Neural cell (in vitro differentiated cells): ENCODE data around the gene S100A8. TPM values are rescaled to one million over a fixed set of nuclear protein-coding genes. Genes with fewer than 3 reads are reported as not detected.

ENCODE experiments used
- H2AFZ ChIP-seq: fragments of 200-600, 300-800 bp; sonication (generic), shearing (Covaris generic); 2 replicates; pipeline ENCODE4 v1.6.0; 2014; ENCODE audit warnings: low read depth, mild to moderate bottlenecking, antibody characterized with exemption, low read length, moderate library complexity
- H3F3A ChIP-seq: fragments of 200-600 bp; shearing (Covaris generic); 2 replicates; pipeline ENCODE4 v1.6.1; 2016; ENCODE audit warnings: mild to moderate bottlenecking, moderate library complexity, mixed read lengths, antibody characterized with exemption, low read length; ENCODE audit not compliant: insufficient read depth, poor library complexity, severe bottlenecking
- H3K27ac ChIP-seq: fragments of 200-600, 300-800 bp; sonication (generic), shearing (Covaris generic); 2 replicates; pipeline ENCODE4 v1.5.1; 2014; ENCODE audit warnings: mild to moderate bottlenecking, low read length, moderate library complexity
- H3K27me3 ChIP-seq: fragments of 300-800, 200-600 bp; sonication (generic), shearing (Covaris generic); 2 replicates; pipeline ENCODE4 v1.6.0; 2014; ENCODE audit warnings: mild to moderate bottlenecking, low read depth, low read length, moderate library complexity; ENCODE audit not compliant: insufficient read depth
- H3K36me3 ChIP-seq: fragments of 300-800, 200-600 bp; sonication (generic), shearing (Covaris generic); 2 replicates; pipeline ENCODE4 v1.5.1; 2014; ENCODE audit warnings: mild to moderate bottlenecking, antibody characterized with exemption, low read length, moderate library complexity; ENCODE audit not compliant: insufficient read depth
- H3K4me2 ChIP-seq: fragments of 300-800, 200-600 bp; sonication (generic), shearing (Covaris generic); 2 replicates; pipeline ENCODE4 v1.6.0; 2014; ENCODE audit warnings: mild to moderate bottlenecking, low read length
- H3K4me3 ChIP-seq: fragments of 300-800, 200-600 bp; sonication (generic), shearing (Covaris generic); 2 replicates; pipeline ENCODE4 v1.5.1; 2014; ENCODE audit warnings: mild to moderate bottlenecking, low read length, moderate library complexity
- H3K79me2 ChIP-seq: fragments of 200-600 bp; shearing (Covaris generic); replicated peaks from 2 replicates; pipeline ENCODE4 v1.6.0; 2014; ENCODE audit warnings: mild to moderate bottlenecking, low read length, moderate library complexity; ENCODE audit not compliant: insufficient read depth
- H3K9ac ChIP-seq: fragments of 300-800, 200-600 bp; sonication (generic), shearing (Covaris generic); 2 replicates; pipeline ENCODE4 v1.6.1; 2016; ENCODE audit warnings: mild to moderate bottlenecking, low read length, mixed read lengths
- H3K9me2 ChIP-seq: fragments of 200-600 bp; shearing (Covaris generic); 2 replicates; pipeline ENCODE4 v1.6.1; 2016; ENCODE audit warnings: mild to moderate bottlenecking, low read length, mixed read lengths; ENCODE audit not compliant: insufficient read depth
- H3K9me3 ChIP-seq: fragments of 200-600, 300-800 bp; sonication (generic), shearing (Covaris generic); 2 replicates; pipeline ENCODE4 v1.6.1; 2016; ENCODE audit warnings: mild to moderate bottlenecking, mixed run types, low read length, moderate library complexity, mixed read lengths
- H4K20me1 ChIP-seq: fragments of 200-600 bp; shearing (Covaris generic); 2 replicates; pipeline ENCODE4 v1.6.1; 2016; ENCODE audit warnings: mild to moderate bottlenecking, mixed run types; ENCODE audit not compliant: insufficient read depth
- CTCF ChIP-seq: fragments of 450-650 bp; IDR thresholded peaks from 2 replicates; pipeline ENCODE4 v1.5.1; 2014; ENCODE audit warnings: antibody characterized with exemption, mild to moderate bottlenecking, moderate library complexity; ENCODE audit not compliant: poor library complexity, severe bottlenecking
- EP300 ChIP-seq: fragments of 450-650 bp; conservative IDR thresholded peaks from 2 replicates; pipeline ENCODE4 v1.6.1; 2014; ENCODE audit warnings: antibody characterized with exemption, mild to moderate bottlenecking, moderate library complexity; ENCODE audit not compliant: poor library complexity, severe bottlenecking
- EZH2 ChIP-seq: fragments of 200-600, 300-800 bp; shearing (Covaris generic), sonication (generic); IDR thresholded peaks from 2 replicates; pipeline ENCODE4 v1.6.1; 2014; ENCODE audit warnings: antibody characterized with exemption, low read length, borderline replicate concordance, mild to moderate bottlenecking; ENCODE audit not compliant: insufficient read depth, poor library complexity, severe bottlenecking
- MXI1 ChIP-seq: fragments of 450-650 bp; conservative IDR thresholded peaks from 2 replicates; pipeline ENCODE4 v1.6.1; 2014; ENCODE audit warnings: antibody characterized with exemption, mild to moderate bottlenecking; ENCODE audit not compliant: poor library complexity, severe bottlenecking
- POLR2AphosphoS5 ChIP-seq: IDR thresholded peaks from 2 replicates; pipeline ENCODE4 v1.6.1; 2012
- RAD21 ChIP-seq: fragments of 450-650 bp; conservative IDR thresholded peaks from 2 replicates; pipeline ENCODE4 v1.6.1; 2014; ENCODE audit warnings: antibody characterized with exemption, mild to moderate bottlenecking, moderate library complexity
- REST ChIP-seq: IDR thresholded peaks from 2 replicates; pipeline ENCODE4 v1.6.1; 2012; ENCODE audit warnings: borderline replicate concordance
- SMC3 ChIP-seq: fragments of 450-650 bp; conservative IDR thresholded peaks from 2 replicates; pipeline ENCODE4 v1.6.1; 2014; ENCODE audit warnings: antibody characterized with exemption, mild to moderate bottlenecking, moderate library complexity; ENCODE audit not compliant: poor library complexity
- TAF1 ChIP-seq: IDR thresholded peaks from 2 replicates; pipeline ENCODE4 v1.6.1; 2012; ENCODE audit warnings: low read depth
- polyA plus RNA-seq: library from polyadenylated mRNA; depleted of rRNA; stranded (reverse); fragments of >200 nt; gene quantifications from 2 replicates; pipeline ENCODE4 v1.2.3, GENCODE V29; 2014

Gene S100A8
- polyA plus RNA-seq, 1 donor from 2014 or later, result not detected

- H3K9me3 ChIP-seq, result no peaks in the 10 kb centered on the region
- H4K20me1 ChIP-seq, result no peaks in the 10 kb centered on the region
- no peak overlapping the region for H3K4me3 ChIP-seq
- no peak overlapping the region for H2AFZ ChIP-seq
- H3K9me2 ChIP-seq, result no peaks in the 10 kb centered on the region
- H3K79me2 ChIP-seq, result no peaks in the 10 kb centered on the region
- no peaks in the 10 kb centered on the region for H3K36me3 ChIP-seq
- H3F3A ChIP-seq, result no peaks in the 10 kb centered on the region
- no peak overlapping the region for H3K9ac ChIP-seq
- no peak overlapping the region for H3K27ac ChIP-seq
- H3K27me3 ChIP-seq, result no peaks in the 10 kb centered on the region
- H3K4me2 ChIP-seq, result no peak overlapping the region
- TF ChIP-seq TAF1 (no peak), POLR2AphosphoS5 (no peak), MXI1 (no peak), EZH2 (no peak), RAD21 (no peak), CTCF (no peak), REST (no peak), EP300 (no peak)
These were observed 11.4 kb upstream of the S100A8 start for GRCh38 chr1:153402226-153402625.

- H4K20me1 ChIP-seq, result no peaks in the 10 kb centered on the region
- no peaks in the 10 kb centered on the region for H3K9me3 ChIP-seq
- TF ChIP-seq SMC3 (no peak), EP300 (no peak), REST (no peak), EZH2 (no peak)
- no peak overlapping the region for H3K4me3 ChIP-seq
- H3K36me3 ChIP-seq, result no peaks in the 10 kb centered on the region
- no peak overlapping the region for H3K9ac ChIP-seq
- H3F3A ChIP-seq, result no peaks in the 10 kb centered on the region
- H3K79me2 ChIP-seq, result no peaks in the 10 kb centered on the region
- H2AFZ ChIP-seq, result no peak overlapping the region
- H3K27me3 ChIP-seq, result no peaks in the 10 kb centered on the region
- H3K27ac ChIP-seq, result no peak overlapping the region
- H3K9me2 ChIP-seq, result no peaks in the 10 kb centered on the region
- H3K4me2 ChIP-seq, result no peak overlapping the region
These were observed 10.6 kb upstream of the S100A8 start for GRCh38 chr1:153401461-153401860.
